ENCODE data around the gene HDAC4. TPM values are rescaled to one million over a fixed set of nuclear protein-coding genes. Genes with fewer than 3 reads are reported as not detected.

HDAC4 gene
- total and polyA plus RNA-seq, 2 donors from 2014 or later = 2.2 to 56.8 TPM

DNA sequence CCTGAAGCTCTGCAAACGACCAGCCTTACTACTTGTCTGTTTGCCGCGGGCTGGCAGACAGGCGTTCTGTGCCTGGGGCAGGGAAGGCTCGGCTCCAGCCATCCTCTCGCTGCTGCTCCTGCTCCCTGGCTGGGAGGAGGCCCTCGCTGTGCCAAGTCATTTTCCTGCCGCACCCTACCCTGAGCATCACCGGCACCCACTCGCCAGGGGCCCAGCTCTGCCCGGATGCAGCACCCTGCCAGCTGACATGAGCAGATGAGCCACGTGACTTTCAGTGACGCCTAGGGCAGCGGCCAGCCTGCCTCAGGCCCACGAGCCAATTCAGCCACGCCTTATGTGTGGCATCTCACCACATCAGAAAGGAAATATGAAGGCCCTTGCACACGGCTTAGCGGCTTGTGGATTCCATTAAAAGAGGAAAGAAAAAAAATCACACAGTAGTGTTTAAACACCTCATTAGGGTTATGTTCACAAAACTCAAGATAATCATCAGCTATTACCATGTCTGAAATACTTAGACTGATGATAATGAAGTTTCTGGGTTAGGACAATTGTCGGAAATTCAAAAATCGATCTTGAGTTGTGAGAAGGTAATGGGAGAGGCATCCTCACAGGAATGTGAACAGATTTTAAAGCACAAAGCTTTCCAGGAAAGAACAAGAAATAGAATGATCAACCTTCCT is 302.4 kb downstream of the HDAC4 start:
- Histone ChIP-seq H3K9me3 (ENCODE audit: control insufficient read depth in 2 of 3, insufficient read depth in 1 of 3, low read length in 3 of 3) (no peaks in the 10 kb centered on the region), H3K4me3 (ENCODE audit: low read length in 3 of 3) (no peak overlapping the region), H3K27ac (ENCODE audit: low read depth in 2 of 2, low read length in 2 of 2) (no peak overlapping the region), H3K4me1 (ENCODE audit: control insufficient read depth in 2 of 3, insufficient read depth in 2 of 3, low read depth in 1 of 3, low read length in 3 of 3) (no peaks in the 10 kb centered on the region), H3K27me3 (ENCODE audit: control insufficient read depth, insufficient read depth, low read length) (no peaks in the 10 kb centered on the region), H3K36me3 (ENCODE audit: control insufficient read depth in 2 of 3, insufficient read depth in 3 of 3, low read length in 3 of 3) (peaks cover 0 to 7% (median 3%) of the 10 kb centered on the region in 3 donors), H3K9ac (ENCODE audit: low read length in 3 of 3) (no peak overlapping the region)
- intact Hi-C loops (cut with DNase I) = no loop called here
- no peak for FAIRE-seq
- DNase-seq = no peak
- TF ChIP-seq, protein P1, sequence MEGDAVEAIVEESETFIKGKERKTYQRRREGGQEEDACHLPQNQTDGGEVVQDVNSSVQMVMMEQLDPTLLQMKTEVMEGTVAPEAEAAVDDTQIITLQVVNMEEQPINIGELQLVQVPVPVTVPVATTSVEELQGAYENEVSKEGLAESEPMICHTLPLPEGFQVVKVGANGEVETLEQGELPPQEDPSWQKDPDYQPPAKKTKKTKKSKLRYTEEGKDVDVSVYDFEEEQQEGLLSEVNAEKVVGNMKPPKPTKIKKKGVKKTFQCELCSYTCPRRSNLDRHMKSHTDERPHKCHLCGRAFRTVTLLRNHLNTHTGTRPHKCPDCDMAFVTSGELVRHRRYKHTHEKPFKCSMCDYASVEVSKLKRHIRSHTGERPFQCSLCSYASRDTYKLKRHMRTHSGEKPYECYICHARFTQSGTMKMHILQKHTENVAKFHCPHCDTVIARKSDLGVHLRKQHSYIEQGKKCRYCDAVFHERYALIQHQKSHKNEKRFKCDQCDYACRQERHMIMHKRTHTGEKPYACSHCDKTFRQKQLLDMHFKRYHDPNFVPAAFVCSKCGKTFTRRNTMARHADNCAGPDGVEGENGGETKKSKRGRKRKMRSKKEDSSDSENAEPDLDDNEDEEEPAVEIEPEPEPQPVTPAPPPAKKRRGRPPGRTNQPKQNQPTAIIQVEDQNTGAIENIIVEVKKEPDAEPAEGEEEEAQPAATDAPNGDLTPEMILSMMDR (IDR thresholded peaks at IDR 0.05; ENCODE audit: borderline replicate concordance, extremely low read depth, insufficient read depth) = no peak

DNA sequence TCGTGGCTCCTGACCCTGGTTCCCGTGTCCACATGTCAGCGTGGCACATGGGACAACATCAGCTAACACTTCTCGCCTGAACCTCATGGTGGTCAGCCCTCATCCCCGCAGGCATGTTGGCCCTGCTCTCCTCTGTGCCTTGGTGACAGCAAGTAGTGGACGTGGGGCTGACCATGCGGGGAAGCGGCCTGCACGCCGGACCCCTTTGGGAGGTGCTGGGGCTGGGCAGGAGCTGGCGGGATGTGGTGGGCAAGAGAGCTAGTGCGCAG is 303.5 kb downstream of the HDAC4 start:
- intact Hi-C loops (cut with DNase I) = no loop called here
- no peak overlapping the region for H3K27ac ChIP-seq (ENCODE audit: low read depth in 2 of 2, low read length in 2 of 2)
- H3K27me3 ChIP-seq (ENCODE audit: control insufficient read depth, insufficient read depth, low read length) = no peaks in the 10 kb centered on the region
- no peak for DNase-seq
- H3K9ac ChIP-seq (ENCODE audit: low read length in 3 of 3) = no peak overlapping the region
- H3K4me1 ChIP-seq (ENCODE audit: control insufficient read depth in 2 of 3, insufficient read depth in 2 of 3, low read depth in 1 of 3, low read length in 3 of 3) = no peaks in the 10 kb centered on the region
- H3K36me3 ChIP-seq (ENCODE audit: control insufficient read depth in 2 of 3, insufficient read depth in 3 of 3, low read length in 3 of 3) = peaks cover 0 to 7% (median 3%) of the 10 kb centered on the region in 3 donors
- FAIRE-seq = no peak
- no peaks in the 10 kb centered on the region for H3K9me3 ChIP-seq (ENCODE audit: control insufficient read depth in 2 of 3, insufficient read depth in 1 of 3, low read length in 3 of 3)
- no peak overlapping the region for H3K4me3 ChIP-seq (ENCODE audit: low read length in 3 of 3)
- TF ChIP-seq, protein P1 (IDR thresholded peaks at IDR 0.05; ENCODE audit: borderline replicate concordance, extremely low read depth, insufficient read depth) = no peak

DNA sequence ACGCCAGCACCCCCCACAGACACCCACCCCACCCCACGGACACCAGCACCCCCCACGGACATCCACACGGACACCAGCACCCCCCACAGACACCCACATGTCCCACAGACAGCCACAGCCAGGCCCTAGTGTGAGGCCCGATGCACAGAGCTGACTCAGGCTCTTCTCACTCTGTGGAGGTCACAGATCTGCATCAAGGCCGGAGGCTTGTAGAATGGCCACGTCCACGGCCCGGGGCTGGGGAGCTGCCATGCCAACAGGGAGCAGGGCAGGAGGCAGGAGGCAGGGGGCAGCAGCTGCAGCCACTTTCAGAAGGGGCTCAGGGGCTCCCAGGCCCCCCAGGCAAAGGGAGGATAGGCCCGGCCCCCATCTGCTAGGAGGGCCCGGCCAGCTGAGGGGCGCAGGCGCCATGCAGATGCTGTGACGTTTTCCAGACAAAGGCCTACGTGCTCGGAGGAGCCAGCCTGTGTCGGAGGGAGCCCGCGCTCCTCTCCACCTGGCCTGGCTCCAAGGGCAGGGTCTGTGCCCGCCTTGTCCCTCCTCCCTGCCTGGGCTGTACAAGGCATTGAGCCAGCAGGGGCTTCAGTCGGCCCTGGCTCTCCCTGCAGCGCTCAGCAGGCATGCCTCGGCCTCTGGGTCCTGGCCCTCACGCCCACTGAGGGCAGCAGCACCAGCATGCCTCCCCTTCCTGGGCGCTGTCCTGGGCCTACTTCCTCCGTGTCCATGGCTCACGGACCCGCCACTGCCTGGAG is 304.0 kb downstream of the HDAC4 start:
- Histone ChIP-seq H3K27ac (ENCODE audit: low read depth in 2 of 2, low read length in 2 of 2) (no peak overlapping the region), H3K27me3 (ENCODE audit: control insufficient read depth, insufficient read depth, low read length) (no peaks in the 10 kb centered on the region), H3K36me3 (ENCODE audit: control insufficient read depth in 2 of 3, insufficient read depth in 3 of 3, low read length in 3 of 3) (peaks cover 0 to 7% (median 0%) of the 10 kb centered on the region in 3 donors), H3K9me3 (ENCODE audit: control insufficient read depth in 2 of 3, insufficient read depth in 1 of 3, low read length in 3 of 3) (no peaks in the 10 kb centered on the region), H3K4me3 (ENCODE audit: low read length in 3 of 3) (no peak overlapping the region), H3K9ac (ENCODE audit: low read length in 3 of 3) (no peak overlapping the region), H3K4me1 (ENCODE audit: control insufficient read depth in 2 of 3, insufficient read depth in 2 of 3, low read depth in 1 of 3, low read length in 3 of 3) (no peaks in the 10 kb centered on the region)
- no peak for FAIRE-seq
- TF ChIP-seq, protein P1 (IDR thresholded peaks at IDR 0.05; ENCODE audit: borderline replicate concordance, extremely low read depth, insufficient read depth) = no peak
- DNase-seq = no peak
- intact Hi-C loops (cut with DNase I) = no loop called here
